OCI-LY1 (cell line): ENCODE measurements around the gene PAFAH2.

Experiments
- EZH2 ChIP-seq: fragments of 200-600 bp; sonication (generic), shearing (Covaris generic); IDR thresholded peaks from 2 replicates; pipeline ENCODE4 v1.8.0; 2017; ENCODE audit warnings: borderline replicate concordance, mixed run types, mild to moderate bottlenecking, antibody characterized with exemption, low read length, moderate library complexity, mixed read lengths
- TF ChIP-seq, protein P1 (sequence below): fragments of 200-600 bp; sonication (generic), shearing (Covaris generic); IDR thresholded peaks from 2 replicates; pipeline ENCODE4 v1.5.1; 2017; ENCODE audit warnings: mild to moderate bottlenecking, antibody characterized with exemption, low read length, moderate library complexity, mixed read lengths

DNA sequence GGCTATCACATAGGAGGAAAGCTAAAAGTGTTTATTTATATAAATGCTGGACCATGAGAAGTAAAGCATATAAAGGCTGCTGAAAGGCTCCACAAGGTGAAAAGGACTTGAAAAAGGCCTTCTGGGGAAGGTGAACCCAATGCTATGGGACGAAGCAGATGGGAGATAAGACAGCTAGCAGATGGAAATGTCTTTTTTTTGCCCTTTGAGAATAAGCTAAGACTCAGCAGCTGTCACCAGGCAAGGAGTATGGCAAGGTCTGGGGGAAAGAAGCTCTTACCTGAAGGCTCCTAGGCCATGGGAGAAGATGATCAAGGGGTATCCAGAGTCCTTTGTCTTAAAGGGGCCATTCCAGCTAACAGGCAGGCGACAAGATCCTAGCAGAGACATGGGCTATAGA is 9.9 kb downstream of the PAFAH2 start:
- TF ChIP-seq, protein P1, sequence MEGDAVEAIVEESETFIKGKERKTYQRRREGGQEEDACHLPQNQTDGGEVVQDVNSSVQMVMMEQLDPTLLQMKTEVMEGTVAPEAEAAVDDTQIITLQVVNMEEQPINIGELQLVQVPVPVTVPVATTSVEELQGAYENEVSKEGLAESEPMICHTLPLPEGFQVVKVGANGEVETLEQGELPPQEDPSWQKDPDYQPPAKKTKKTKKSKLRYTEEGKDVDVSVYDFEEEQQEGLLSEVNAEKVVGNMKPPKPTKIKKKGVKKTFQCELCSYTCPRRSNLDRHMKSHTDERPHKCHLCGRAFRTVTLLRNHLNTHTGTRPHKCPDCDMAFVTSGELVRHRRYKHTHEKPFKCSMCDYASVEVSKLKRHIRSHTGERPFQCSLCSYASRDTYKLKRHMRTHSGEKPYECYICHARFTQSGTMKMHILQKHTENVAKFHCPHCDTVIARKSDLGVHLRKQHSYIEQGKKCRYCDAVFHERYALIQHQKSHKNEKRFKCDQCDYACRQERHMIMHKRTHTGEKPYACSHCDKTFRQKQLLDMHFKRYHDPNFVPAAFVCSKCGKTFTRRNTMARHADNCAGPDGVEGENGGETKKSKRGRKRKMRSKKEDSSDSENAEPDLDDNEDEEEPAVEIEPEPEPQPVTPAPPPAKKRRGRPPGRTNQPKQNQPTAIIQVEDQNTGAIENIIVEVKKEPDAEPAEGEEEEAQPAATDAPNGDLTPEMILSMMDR = no peak
- no peak for TF ChIP-seq EZH2
